Stimulated activated CD8-positive, alpha-beta memory T cell treated with anti-CD3 and anti-CD28 coated beads, Interleukin-12 subunit alpha, Interleukin-12 subunit beta, amount 100 ng/mL, for 24 hours (primary cell): ENCODE data around the gene RHBG.

Source experiments
- DNase-seq: peaks from one replicate; pipeline ENCODE4 v3.0.0-alpha.2; 2020; ENCODE audit errors: extremely low read depth

The RHBG gene

GRCh38 chr1:156386134-156386901 is 17.3 kb downstream of the RHBG start:
- no peak for DNase-seq

DNA sequence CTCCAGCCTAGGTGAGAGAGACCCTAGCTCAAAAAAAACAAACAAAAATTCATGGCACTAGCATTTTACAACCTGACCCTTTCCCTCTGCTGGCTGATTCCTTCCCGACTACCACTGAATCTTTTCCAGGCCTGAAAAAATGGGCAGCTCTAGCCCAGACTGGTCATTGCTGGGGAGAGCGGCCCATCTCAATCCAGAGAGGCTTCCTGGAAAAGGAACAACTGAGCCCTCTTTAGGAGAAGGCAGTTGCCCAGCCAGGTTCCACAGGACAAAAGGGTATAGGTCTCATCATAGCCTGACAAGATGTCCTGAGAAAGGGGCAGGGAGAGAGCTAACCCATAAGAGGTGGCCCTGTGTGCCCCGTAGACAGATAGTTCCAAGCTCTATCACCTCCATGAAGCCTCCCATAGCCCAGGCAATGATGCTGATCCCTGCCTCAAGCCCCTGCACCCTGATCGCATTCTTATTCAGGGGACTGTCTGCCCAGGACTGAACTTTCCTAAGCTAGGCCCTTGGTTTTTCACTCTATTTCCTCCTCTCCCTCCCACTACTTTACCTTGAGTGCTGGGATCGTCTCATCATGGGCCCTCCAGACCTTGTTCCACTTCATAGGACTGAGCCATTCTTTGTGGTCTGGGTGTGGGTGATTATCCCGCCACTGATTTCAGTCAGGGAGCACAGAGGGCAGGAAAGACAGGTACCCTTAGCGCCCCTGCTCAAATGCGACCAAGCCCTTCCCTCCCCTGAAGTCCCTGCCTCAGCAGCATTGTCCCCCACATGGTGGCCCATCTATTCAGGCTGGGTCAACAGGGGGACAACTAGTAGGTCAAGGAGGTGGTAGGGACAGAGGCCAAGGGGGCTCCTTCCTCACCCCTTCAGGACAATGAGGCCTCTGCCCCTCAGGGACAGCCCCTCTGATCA is 18.2 kb downstream of the RHBG start:
- no peak for DNase-seq

GRCh38 chr1:156387870-156388173 is 18.8 kb downstream of the RHBG start:
- DNase-seq = no peak

DNA sequence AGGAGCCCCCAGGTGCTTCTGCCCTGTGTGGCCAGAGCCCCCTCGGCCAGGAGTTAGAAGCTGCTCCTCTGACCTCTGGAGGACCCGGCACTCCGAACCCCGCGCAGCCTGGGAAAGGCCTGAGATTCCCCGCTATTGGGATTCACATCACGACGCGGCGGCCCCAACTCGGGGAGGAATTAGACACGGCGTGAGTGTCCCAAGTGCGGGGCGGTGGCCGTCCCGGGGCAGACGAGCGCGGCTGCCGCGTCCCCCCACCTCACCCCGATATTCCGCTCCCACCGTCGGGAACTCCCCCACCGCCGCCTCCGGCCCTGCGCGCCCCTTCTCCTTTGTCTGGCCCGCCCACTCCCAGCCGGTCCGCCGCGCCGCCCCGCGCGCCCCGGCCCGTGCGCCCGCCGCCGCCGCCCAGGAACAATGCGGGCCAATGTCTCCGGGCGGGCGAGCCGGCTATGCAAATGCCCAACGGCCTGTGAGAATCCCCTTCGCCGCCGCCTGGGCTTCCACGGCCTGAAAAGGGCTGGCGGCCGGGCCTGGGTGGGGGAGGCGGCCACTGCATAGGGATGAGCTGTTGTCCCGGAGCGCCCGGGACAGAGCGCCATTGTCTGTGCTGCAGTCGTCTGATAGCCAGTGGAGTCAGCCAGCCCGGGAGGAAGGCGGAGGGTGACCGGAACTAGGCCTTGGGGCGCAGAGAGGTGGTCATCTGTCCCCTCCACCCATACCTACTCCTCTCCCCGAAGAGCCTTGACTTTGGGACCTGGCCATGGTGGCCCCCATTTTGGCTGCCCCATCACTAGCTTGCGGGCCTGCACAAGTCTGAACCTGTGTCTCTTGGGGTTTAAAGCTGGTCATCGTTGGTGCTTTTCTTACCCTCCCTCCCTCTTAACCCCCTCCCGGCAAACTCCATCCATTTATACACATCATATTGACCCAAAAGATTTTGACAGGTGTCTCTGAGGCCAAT is 19.4 kb downstream of the RHBG start:
- no peak for DNase-seq

GRCh38 chr1:156389311-156389710 is 20.3 kb downstream of the RHBG start:
- no peak for DNase-seq

- DNase-seq = no peak
Observed at GRCh38 chr1:156390469-156391365, 21.7 kb downstream of the RHBG start.

- DNase-seq = no peak
Observed at GRCh38 chr1:156391366-156391677, 22.3 kb downstream of the RHBG start.

- no peak for DNase-seq
Observed at GRCh38 chr1:156391701-156392100, 22.7 kb downstream of the RHBG start.

DNA sequence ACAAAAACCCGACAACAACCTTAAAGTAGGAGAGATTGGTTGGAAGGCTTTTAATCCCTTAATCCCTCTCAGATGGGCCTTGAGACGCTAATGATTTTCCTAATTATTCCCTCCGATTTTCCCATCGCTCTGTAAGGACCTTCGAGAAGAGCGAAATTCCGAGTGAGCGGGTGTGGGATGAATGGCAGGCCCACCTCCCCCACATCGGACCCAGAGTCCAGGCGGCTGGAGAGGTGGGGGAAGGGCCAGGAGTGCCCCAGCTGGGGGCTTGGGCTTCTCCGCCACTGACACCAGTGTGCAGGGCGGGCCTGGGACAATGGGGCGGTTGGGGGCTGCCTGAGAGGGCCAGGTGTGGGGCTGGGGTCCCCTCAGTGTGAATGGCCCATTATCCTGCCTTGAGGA is 23.4 kb downstream of the RHBG start:
- DNase-seq = no peak

- no peak for DNase-seq
Observed at GRCh38 chr1:156393095-156393494, 24.1 kb downstream of the RHBG start.

DNA sequence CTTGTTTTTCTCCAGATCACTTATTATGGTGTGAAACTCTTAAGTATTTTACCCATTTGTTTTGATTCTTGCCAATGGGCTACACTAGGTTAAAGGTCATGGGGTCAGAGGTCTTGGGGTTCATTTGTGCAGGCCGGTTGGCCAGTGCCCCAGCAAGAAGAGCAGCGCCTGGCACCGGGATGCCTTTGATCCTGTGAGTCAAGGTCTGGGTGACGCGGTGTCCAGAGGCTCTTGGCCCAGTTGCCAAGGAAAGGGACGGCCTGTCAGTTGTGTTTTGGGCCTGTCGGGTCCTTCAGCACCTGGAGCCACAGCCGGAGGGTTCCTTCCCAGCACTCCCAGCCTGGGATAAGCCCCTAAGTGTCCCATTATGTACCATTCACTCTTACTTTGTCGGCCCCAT is 25.1 kb downstream of the RHBG start:
- DNase-seq = no peak

DNA sequence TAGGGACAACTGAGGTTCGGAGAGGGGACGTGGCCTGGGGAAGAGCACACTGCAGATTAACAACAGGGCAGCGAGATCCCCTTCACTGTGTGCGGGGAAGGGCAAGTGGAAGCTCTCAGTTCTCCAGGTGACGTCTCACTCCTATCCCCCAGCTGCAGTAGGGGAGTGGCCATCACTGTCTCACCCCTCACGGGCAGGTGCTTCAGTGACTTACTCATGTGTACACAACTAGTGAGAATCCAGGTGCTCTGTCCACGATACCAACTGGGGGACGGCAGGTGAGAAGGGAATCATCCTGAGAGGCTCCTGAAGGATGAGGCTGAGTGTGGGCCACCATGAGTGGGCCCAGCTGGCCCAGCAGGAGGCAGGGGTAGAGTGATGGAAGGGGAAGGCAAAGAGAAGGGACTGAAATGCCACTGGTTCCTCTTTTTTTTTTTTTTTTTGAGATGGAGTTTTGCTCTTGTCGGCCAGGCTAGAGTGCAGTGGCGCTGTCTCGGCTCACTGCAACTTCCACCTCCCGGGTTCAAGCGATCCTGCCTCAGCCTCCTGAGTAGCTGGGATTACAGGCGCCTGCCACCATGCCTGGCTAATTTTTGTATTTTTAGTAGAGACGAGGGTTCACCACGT is 25.9 kb downstream of the RHBG start:
- no peak for DNase-seq

GRCh38 chr1:156399355-156400125 is 30.5 kb downstream of the RHBG start:
- DNase-seq = no peak

DNA sequence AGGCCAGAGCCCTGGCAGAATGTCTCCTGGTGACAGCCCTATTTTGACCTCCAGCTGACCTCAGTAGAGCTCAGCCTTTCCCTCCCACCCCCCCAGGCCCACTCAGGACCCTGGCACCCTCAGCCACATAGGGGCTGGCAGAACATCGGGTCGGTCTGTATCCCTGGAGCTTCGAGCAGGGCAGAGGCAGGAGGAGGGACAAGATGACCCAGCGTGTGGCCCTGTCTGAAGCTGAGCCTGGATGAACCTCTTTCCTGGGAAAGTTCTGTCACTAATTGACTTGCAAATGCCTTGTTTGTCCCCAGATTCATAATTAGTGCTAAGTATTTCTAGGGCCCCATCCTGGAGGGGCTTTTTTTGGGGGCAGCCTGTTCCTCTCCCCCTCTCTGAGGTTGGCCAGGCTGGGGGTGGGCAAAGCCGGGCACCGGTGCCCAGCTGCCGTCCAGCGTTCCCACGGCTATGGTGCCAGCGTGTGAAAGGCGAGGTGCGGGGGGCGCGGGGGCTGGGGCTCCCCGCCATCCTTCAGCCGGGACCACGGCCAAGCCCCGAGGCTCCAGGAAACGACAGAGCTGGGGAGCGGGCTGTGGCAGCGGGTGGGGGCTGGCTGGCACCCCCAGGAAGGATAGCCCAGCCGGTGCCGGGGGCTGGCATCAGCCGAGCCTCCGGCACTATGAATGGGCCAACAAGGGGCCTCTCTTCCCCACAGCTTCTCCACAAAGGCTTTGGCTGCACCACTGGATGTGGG is 31.4 kb downstream of the RHBG start:
- DNase-seq = no peak

DNA sequence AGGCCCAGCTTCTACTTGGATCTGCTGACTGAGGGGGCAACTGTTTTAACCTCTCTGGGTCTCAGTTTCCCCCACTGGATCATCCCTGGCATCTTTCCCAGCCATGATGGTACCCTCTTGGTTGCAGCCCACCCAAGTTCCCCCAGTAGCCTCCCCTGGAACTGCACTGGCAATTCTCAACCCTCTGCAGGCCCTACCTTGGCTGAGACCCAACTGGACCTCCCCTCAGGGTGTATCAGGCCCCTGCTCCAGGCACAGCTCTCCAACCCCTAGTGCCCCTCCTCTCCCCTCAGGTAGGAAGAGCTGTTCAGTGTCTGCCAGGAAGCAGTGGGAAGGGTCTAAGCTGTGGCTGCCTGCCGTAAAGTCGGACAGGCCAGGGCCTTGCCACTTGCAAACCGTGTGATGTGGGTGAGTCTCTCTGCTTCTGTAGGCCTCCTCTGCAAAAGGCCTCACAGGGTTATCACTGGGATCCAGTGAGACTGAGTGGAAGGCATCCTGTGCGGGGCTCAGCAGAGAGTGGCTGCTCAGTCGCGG is 32.1 kb downstream of the RHBG start:
- DNase-seq = no peak

DNA sequence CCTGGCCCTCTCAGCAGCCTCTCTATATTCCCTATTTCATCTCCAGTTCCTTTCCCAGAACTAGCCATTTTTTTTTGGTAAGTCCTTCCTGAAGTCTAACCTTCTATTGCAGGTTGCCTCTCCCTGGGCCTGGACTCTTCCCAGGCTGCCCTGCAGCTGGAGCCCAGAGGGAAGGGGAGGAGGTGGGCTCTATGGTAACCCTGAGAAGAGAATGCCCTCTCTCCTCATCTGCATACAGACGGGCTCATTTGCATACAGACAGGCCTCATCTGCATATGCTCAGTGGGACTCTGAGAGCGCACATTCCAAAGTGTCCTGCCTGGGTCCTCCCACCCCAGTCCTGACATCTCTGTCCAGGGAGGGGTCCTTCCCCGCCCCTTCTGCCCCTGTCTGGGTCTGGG is 32.7 kb downstream of the RHBG start:
- DNase-seq = no peak

DNA sequence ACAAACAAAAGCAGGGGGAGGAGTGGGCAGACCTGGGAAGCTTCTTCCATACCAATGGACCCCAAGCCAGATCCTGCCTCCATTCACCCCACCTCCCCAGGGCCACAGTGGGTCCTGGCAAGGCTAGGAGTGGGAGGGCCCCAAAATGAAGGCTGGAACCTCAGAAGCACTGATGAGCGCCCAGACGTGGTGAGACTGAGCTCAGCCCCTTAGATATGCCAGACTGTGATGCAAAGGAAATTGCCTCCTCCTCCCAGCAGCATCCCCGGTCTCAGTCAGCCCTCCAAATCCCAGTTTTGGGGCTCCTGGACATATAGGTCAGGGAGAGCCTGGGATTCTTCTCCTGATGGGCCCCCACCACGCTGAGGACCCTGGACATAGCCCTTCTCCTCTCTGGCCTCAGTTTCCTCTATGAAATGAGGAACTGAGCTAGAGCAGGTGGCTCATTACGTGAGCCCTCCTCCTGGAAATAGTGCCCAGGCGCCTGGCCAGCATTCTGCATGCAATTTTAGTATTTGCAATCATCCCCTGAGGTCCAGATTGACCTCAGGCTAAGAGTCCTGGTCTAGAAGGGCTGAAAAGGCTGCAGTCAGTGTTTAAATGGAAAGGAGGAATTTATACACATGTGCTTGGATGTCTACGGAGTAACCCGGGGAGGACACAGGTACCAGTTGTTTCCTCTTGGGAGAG is 33.5 kb downstream of the RHBG start:
- DNase-seq = no peak

DNA sequence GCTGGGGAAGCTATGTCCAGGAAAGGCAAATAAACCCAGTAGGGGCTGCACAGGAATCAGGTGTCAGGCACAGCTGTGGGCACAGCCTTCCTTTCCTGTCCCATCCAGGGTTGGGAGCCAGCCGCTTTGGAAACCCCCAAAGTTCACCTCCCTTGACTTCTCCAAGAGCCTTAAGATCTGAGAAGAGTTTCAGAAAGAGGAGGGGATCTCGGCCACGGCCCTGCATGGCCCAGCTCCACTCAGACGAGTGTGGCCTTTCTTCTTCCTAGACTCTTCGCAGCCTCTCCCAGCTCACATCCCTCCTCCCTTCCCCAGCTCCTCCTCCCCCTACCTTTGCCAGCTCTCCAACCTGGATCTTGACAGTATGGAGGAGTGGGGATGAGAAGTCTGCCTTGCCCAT is 36.7 kb downstream of the RHBG start:
- DNase-seq = no peak
